ENCODE measurements around the gene ZNHIT3.

ZNHIT3 gene

GRCh38 chr17:36514856-36515255 lies 28.4 kb downstream of the ZNHIT3 start:
- no peak overlapping the region for H3K4me3 ChIP-seq (replicated peaks; ENCODE audit: low read depth, low read length)
- no peak for TF ChIP-seq CTCF (IDR thresholded peaks at IDR 0.05; ENCODE audit: low read length, missing control alignments)
- no peak for DNase-seq (ENCODE audit: low read depth)

DNA sequence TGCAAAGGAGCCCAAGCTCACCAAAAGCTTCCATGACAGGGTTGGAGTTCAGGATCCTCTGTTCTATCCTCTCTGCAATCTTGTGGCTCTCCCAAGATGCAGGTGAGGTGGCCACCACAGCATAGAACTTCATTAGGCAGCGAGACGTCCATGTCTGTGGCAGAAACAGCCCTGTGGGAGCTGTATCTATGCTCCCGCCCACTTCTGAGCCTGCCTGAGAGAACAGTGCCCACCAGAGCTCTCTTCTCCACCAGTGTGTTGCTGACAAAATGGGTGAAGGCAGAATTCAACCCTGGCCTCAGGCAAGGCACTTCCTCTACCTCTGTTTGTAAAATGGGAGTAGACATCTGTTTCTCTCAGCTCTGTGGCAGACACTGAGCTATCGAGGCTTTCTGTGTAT lies 29.4 kb downstream of the ZNHIT3 start:
- TF ChIP-seq CTCF (IDR thresholded peaks at IDR 0.05; ENCODE audit: low read length, missing control alignments): no peak
- H3K4me3 ChIP-seq (replicated peaks; ENCODE audit: low read depth, low read length): no peak overlapping the region
- DNase-seq (ENCODE audit: low read depth): no peak

GRCh38 chr17:36523113-36523512 lies 36.6 kb downstream of the ZNHIT3 start:
- no peak for TF ChIP-seq CTCF (IDR thresholded peaks at IDR 0.05; ENCODE audit: low read length, missing control alignments)
- no peak overlapping the region for H3K4me3 ChIP-seq (replicated peaks; ENCODE audit: low read depth, low read length)
- no peak for DNase-seq (ENCODE audit: low read depth)

DNA sequence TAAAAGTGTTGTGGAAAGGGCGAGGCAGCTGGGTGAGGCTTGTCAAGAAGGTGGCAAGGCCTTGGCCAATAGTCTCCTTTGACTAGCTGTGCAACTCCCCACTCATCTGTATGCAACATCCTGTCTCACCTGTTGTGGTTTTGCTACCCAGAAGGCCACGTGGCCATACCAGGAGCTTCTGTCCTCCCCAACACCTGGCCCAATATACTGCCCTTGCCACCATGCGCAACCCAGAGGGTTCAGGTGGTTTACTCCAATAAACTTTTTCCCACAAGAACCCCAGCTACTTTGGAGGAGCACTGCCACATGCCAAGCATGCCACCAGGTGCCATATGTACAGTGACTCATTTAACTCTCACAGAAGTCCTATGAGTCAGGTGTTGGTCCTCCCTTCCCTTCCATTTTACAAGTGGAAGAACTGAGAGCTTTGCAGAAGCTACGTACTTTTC lies 38.0 kb downstream of the ZNHIT3 start:
- no peak overlapping the region for H3K4me3 ChIP-seq (replicated peaks; ENCODE audit: low read depth, low read length)
- no peak for DNase-seq (ENCODE audit: low read depth)
- TF ChIP-seq CTCF (IDR thresholded peaks at IDR 0.05; ENCODE audit: low read length, missing control alignments): no peak

GRCh38 chr17:36525113-36525512 lies 38.6 kb downstream of the ZNHIT3 start:
- H3K4me3 ChIP-seq (replicated peaks; ENCODE audit: low read depth, low read length): no peak overlapping the region
- TF ChIP-seq CTCF (IDR thresholded peaks at IDR 0.05; ENCODE audit: low read length, missing control alignments): no peak
- no peak for DNase-seq (ENCODE audit: low read depth)

DNA sequence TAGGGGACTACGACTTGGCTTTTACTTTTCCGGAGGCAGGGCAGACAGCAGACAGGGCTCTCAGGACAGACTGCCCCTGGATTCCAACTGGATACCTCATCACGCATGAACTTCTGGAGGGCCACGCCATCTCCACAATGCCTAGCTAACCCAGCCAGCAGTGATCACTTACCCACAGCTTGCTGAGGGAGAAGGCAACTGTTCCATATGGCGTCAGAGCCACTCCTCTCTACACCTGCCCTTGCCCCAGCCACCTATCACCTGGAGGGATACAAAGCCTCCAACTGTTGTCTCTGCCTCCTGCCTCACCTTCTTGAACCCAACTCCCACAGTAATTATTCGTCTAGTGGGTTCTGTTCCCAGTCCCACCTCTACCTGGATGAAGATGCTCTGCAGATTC lies 39.4 kb downstream of the ZNHIT3 start:
- no peak overlapping the region for H3K4me3 ChIP-seq (replicated peaks; ENCODE audit: low read depth, low read length)
- TF ChIP-seq CTCF (IDR thresholded peaks at IDR 0.05; ENCODE audit: low read length, missing control alignments): no peak
- DNase-seq (ENCODE audit: low read depth): no peak

- DNase-seq (ENCODE audit: low read depth): no peak
- H3K4me3 ChIP-seq (replicated peaks; ENCODE audit: low read depth, low read length): no peak overlapping the region
- no peak for TF ChIP-seq CTCF (IDR thresholded peaks at IDR 0.05; ENCODE audit: low read length, missing control alignments)
These were observed 41.3 kb downstream of the ZNHIT3 start for GRCh38 chr17:36527621-36528250.
